Measurements from ENCODE around the gene TSPAN15.
"Not testable (repeated sequence)": the region's sequence is repeated elsewhere in the genome, so short reads cannot be mapped to it uniquely, and the experiment has no call there.

The TSPAN15 gene

GRCh38 chr10:69517271-69517848, 66.1 kb downstream of the TSPAN15 start:
- no peak for DNase-seq
- peaks cover 5% of the 10 kb centered on the region for H3K36me3 Mint-ChIP-seq (ENCODE audit: insufficient read depth)
- ATAC-seq (replicated peaks), result no peak
- H3K27ac Mint-ChIP-seq, result no peak overlapping the region
- no peaks in the 10 kb centered on the region for H3K9me3 Mint-ChIP-seq
- peaks cover 7 to 32% of the 10 kb centered on the region in 2 donors for H3K27me3 Mint-ChIP-seq
- H3K4me1 Mint-ChIP-seq (ENCODE audit: low read depth in 2 of 2), result peaks cover 4 to 5% of the 10 kb centered on the region in 2 donors
- H3K4me3 Mint-ChIP-seq, result no peak overlapping the region

- Mint-ChIP-seq H3K27me3 (peaks cover 15 to 59% of the 10 kb centered on the region in 2 donors), H3K27ac (no peak overlapping the region), H3K4me3 (no peak overlapping the region), H3K4me1 (ENCODE audit: low read depth in 2 of 2) (no peaks in the 10 kb centered on the region), H3K36me3 (ENCODE audit: insufficient read depth) (no peaks in the 10 kb centered on the region), H3K9me3 (no peaks in the 10 kb centered on the region)
- ATAC-seq (replicated peaks), result no peak
- DNase-seq, result no peak
Measured at GRCh38 chr10:69527961-69528360, 76.7 kb downstream of the TSPAN15 start.

GRCh38 chr10:69533658-69534057, 82.4 kb downstream of the TSPAN15 start:
- Mint-ChIP-seq H3K4me3 (no peak overlapping the region), H3K36me3 (ENCODE audit: insufficient read depth) (no peaks in the 10 kb centered on the region), H3K9me3 (no peaks in the 10 kb centered on the region), H3K27ac (no peak overlapping the region), H3K27me3 (peaks cover 28 to 30% of the 10 kb centered on the region in 2 donors), H3K4me1 (ENCODE audit: low read depth in 2 of 2) (no peaks in the 10 kb centered on the region)
- DNase-seq, result no peak
- no peak for ATAC-seq (replicated peaks)

GRCh38 chr10:69536521-69536920, 85.3 kb downstream of the TSPAN15 start:
- H3K36me3 Mint-ChIP-seq (ENCODE audit: insufficient read depth); ATAC-seq (replicated peaks); H3K4me3 Mint-ChIP-seq; H3K27ac Mint-ChIP-seq; H3K9me3 Mint-ChIP-seq; DNase-seq; H3K4me1 Mint-ChIP-seq (ENCODE audit: low read depth in 2 of 2): not testable (repeated sequence)
- H3K27me3 Mint-ChIP-seq, result peaks cover 30 to 51% of the 10 kb centered on the region in 2 donors

GRCh38 chr10:69537449-69537848, 86.2 kb downstream of the TSPAN15 start:
- Mint-ChIP-seq H3K27me3 (peaks cover 27 to 42% of the 10 kb centered on the region in 2 donors), H3K9me3 (peaks cover 0 to 4% of the 10 kb centered on the region in 2 donors), H3K4me3 (no peak overlapping the region), H3K4me1 (ENCODE audit: low read depth in 2 of 2) (no peaks in the 10 kb centered on the region), H3K36me3 (ENCODE audit: insufficient read depth) (no peaks in the 10 kb centered on the region), H3K27ac (no peak overlapping the region)
- DNase-seq (no peak), ATAC-seq (replicated peaks) (no peak)

- Mint-ChIP-seq H3K27me3 (peaks cover 27 to 31% of the 10 kb centered on the region in 2 donors), H3K27ac (no peak overlapping the region), H3K36me3 (ENCODE audit: insufficient read depth) (no peaks in the 10 kb centered on the region), H3K9me3 (peaks cover 0 to 4% of the 10 kb centered on the region in 2 donors), H3K4me1 (ENCODE audit: low read depth in 2 of 2) (no peaks in the 10 kb centered on the region), H3K4me3 (no peak overlapping the region)
- no peak for ATAC-seq (replicated peaks)
- DNase-seq, result no peak
Measured at GRCh38 chr10:69538461-69538860, 87.2 kb downstream of the TSPAN15 start.

GRCh38 chr10:69541463-69541862, 90.2 kb downstream of the TSPAN15 start:
- no peaks in the 10 kb centered on the region for H3K36me3 Mint-ChIP-seq (ENCODE audit: insufficient read depth)
- no peak overlapping the region for H3K27ac Mint-ChIP-seq
- peaks cover 0 to 4% of the 10 kb centered on the region in 2 donors for H3K9me3 Mint-ChIP-seq
- ATAC-seq (replicated peaks) (no peak), DNase-seq (no peak)
- H3K4me3 Mint-ChIP-seq, result no peak overlapping the region
- peaks cover 29 to 33% of the 10 kb centered on the region in 2 donors for H3K27me3 Mint-ChIP-seq
- H3K4me1 Mint-ChIP-seq (ENCODE audit: low read depth in 2 of 2), result no peaks in the 10 kb centered on the region

- Mint-ChIP-seq H3K4me1 (ENCODE audit: low read depth in 2 of 2) (no peaks in the 10 kb centered on the region), H3K27me3 (peaks cover 49 to 54% of the 10 kb centered on the region in 2 donors), H3K36me3 (ENCODE audit: insufficient read depth) (no peaks in the 10 kb centered on the region)
Measured at GRCh38 chr10:69549959-69550358, 98.7 kb downstream of the TSPAN15 start.

GRCh38 chr10:69552268-69552667, 101.0 kb downstream of the TSPAN15 start:
- Mint-ChIP-seq H3K36me3 (ENCODE audit: insufficient read depth) (no peaks in the 10 kb centered on the region), H3K9me3 (peaks cover 5 to 15% of the 10 kb centered on the region in 2 donors), H3K4me1 (ENCODE audit: low read depth in 2 of 2) (no peaks in the 10 kb centered on the region), H3K4me3 (no peak overlapping the region), H3K27me3 (peaks cover 50 to 64% of the 10 kb centered on the region in 2 donors), H3K27ac (no peak overlapping the region)
- ATAC-seq (replicated peaks) (no peak), DNase-seq (no peak)

More at GRCh38 chr10:69549959-69550358, 98.7 kb downstream of the TSPAN15 start:
- Mint-ChIP-seq H3K27ac (no peak overlapping the region), H3K9me3 (peaks cover 5 to 15% of the 10 kb centered on the region in 2 donors), H3K4me3 (no peak overlapping the region)
- DNase-seq (no peak), ATAC-seq (replicated peaks) (no peak)

- no peak overlapping the region for H3K4me3 Mint-ChIP-seq
- no peaks in the 10 kb centered on the region for H3K36me3 Mint-ChIP-seq (ENCODE audit: insufficient read depth)
- ATAC-seq (replicated peaks) (no peak), DNase-seq (no peak)
- H3K4me1 Mint-ChIP-seq (ENCODE audit: low read depth in 2 of 2), result peaks cover 3 to 4% of the 10 kb centered on the region in 2 donors
- H3K9me3 Mint-ChIP-seq, result peaks cover 5 to 12% of the 10 kb centered on the region in 2 donors
- H3K27me3 Mint-ChIP-seq, result peaks cover 47 to 60% of the 10 kb centered on the region in 2 donors
- no peak overlapping the region for H3K27ac Mint-ChIP-seq
Measured at GRCh38 chr10:69553328-69553727, 102.1 kb downstream of the TSPAN15 start.

- DNase-seq, result no peak
- Mint-ChIP-seq H3K36me3 (ENCODE audit: insufficient read depth) (peaks cover 4% of the 10 kb centered on the region), H3K9me3 (peaks cover 2 to 5% of the 10 kb centered on the region in 2 donors), H3K4me3 (no peak overlapping the region), H3K27me3 (peaks cover 44 to 56% of the 10 kb centered on the region in 2 donors), H3K27ac (no peak overlapping the region), H3K4me1 (ENCODE audit: low read depth in 2 of 2) (peaks cover 9 to 14% of the 10 kb centered on the region in 2 donors)
- no peak for ATAC-seq (replicated peaks)
Measured at GRCh38 chr10:69554611-69555010, 103.3 kb downstream of the TSPAN15 start.

All from effector memory CD8-positive, alpha-beta T cell (primary cell).